ENCODE data around the gene HLA-DQA1. TPM values are rescaled to one million over a fixed set of nuclear protein-coding genes. Genes with fewer than 3 reads are reported as not detected.
A peak's percentile ranks its signal among the peaks of the same experiment; 100 is the strongest.

Gene HLA-DQA1
- total and polyA plus RNA-seq, 4 donors: 2.1 to 19.9 (median 9.3) TPM

DNA sequence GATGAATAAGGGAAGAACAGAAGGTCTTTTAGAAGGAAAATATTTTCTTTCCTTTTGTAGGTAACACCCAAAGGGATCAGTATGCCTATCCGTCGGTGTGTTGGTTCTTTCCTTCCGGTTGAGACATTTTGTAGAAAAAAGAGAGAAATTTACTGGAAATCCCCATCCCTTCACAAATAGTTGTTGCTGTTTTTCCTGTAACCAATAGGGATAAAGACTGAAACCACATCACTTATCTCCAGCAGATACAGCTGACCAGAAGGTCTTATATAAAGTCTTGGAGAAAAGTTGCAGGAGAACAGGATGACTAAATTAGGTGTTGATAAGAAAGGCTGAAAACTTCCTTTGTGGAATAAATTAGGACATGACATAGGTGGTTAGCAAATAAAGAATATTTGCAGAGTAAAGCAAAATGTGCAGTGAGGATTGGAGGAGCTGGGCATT lies 32.8 kb upstream of the HLA-DQA1 start:
- DNase-seq (ENCODE audit: low spot score): no peak
- Histone ChIP-seq H3K27ac (ENCODE audit: low read depth in 1 of 2, low read length in 2 of 2) (peak overlapping the region; percentile 41 to 42), H3K9me3 (ENCODE audit: control insufficient read depth in 4 of 4, low read length in 3 of 4) (no peaks in the 10 kb centered on the region), H3K9ac (ENCODE audit: low read depth in 1 of 2, low read length in 2 of 2) (no peak overlapping the region), H3K27me3 (ENCODE audit: control insufficient read depth in 4 of 4, insufficient read depth in 4 of 4, low read length in 3 of 4) (no peaks in the 10 kb centered on the region), H3K4me3 (ENCODE audit: low read depth in 1 of 3, low read length in 3 of 3) (no peak overlapping the region), H3K36me3 (ENCODE audit: control insufficient read depth in 4 of 4, insufficient read depth in 3 of 4, low read depth in 1 of 4, low read length in 3 of 4) (no peaks in the 10 kb centered on the region), H3K4me1 (ENCODE audit: control insufficient read depth in 4 of 4, insufficient read depth in 4 of 4, low read length in 3 of 4) (no peaks in the 10 kb centered on the region)
- 0% methylated on average over 3 of the region's 3 CpGs for WGBS
- no peak for TF ChIP-seq RAD21 (IDR thresholded peaks at IDR 0.05)
- TF ChIP-seq RXRA (IDR thresholded peaks at IDR 0.05): no peak
- no peak for TF ChIP-seq FOXA1 (IDR thresholded peaks at IDR 0.05)
- TF ChIP-seq HNF4G (IDR thresholded peaks at IDR 0.05): no peak
- TF ChIP-seq SP1 (IDR thresholded peaks at IDR 0.05): no peak
- TF ChIP-seq TAF1 (conservative IDR thresholded peaks at IDR 0.05): no peak
- no peak for TF ChIP-seq JUND (IDR thresholded peaks at IDR 0.05)
- TF ChIP-seq, protein P1, sequence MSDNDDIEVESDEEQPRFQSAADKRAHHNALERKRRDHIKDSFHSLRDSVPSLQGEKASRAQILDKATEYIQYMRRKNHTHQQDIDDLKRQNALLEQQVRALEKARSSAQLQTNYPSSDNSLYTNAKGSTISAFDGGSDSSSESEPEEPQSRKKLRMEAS (IDR thresholded peaks at IDR 0.05): no peak
- TF ChIP-seq EGR1 (IDR thresholded peaks at IDR 0.05; ENCODE audit: low read depth in 2 of 2): no peak
- TF ChIP-seq, protein P2, sequence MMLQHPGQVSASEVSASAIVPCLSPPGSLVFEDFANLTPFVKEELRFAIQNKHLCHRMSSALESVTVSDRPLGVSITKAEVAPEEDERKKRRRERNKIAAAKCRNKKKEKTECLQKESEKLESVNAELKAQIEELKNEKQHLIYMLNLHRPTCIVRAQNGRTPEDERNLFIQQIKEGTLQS (IDR thresholded peaks at IDR 0.05): no peak
- TF ChIP-seq, protein P3, sequence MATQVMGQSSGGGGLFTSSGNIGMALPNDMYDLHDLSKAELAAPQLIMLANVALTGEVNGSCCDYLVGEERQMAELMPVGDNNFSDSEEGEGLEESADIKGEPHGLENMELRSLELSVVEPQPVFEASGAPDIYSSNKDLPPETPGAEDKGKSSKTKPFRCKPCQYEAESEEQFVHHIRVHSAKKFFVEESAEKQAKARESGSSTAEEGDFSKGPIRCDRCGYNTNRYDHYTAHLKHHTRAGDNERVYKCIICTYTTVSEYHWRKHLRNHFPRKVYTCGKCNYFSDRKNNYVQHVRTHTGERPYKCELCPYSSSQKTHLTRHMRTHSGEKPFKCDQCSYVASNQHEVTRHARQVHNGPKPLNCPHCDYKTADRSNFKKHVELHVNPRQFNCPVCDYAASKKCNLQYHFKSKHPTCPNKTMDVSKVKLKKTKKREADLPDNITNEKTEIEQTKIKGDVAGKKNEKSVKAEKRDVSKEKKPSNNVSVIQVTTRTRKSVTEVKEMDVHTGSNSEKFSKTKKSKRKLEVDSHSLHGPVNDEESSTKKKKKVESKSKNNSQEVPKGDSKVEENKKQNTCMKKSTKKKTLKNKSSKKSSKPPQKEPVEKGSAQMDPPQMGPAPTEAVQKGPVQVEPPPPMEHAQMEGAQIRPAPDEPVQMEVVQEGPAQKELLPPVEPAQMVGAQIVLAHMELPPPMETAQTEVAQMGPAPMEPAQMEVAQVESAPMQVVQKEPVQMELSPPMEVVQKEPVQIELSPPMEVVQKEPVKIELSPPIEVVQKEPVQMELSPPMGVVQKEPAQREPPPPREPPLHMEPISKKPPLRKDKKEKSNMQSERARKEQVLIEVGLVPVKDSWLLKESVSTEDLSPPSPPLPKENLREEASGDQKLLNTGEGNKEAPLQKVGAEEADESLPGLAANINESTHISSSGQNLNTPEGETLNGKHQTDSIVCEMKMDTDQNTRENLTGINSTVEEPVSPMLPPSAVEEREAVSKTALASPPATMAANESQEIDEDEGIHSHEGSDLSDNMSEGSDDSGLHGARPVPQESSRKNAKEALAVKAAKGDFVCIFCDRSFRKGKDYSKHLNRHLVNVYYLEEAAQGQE (IDR thresholded peaks at IDR 0.05): no peak
- TF ChIP-seq YY1 (IDR thresholded peaks at IDR 0.05): no peak
- no peak for TF ChIP-seq GABPA (IDR thresholded peaks at IDR 0.05 in 1 of 2, conservative IDR thresholded peaks at IDR 0.05 in 1 of 2)
- TF ChIP-seq, protein P4, sequence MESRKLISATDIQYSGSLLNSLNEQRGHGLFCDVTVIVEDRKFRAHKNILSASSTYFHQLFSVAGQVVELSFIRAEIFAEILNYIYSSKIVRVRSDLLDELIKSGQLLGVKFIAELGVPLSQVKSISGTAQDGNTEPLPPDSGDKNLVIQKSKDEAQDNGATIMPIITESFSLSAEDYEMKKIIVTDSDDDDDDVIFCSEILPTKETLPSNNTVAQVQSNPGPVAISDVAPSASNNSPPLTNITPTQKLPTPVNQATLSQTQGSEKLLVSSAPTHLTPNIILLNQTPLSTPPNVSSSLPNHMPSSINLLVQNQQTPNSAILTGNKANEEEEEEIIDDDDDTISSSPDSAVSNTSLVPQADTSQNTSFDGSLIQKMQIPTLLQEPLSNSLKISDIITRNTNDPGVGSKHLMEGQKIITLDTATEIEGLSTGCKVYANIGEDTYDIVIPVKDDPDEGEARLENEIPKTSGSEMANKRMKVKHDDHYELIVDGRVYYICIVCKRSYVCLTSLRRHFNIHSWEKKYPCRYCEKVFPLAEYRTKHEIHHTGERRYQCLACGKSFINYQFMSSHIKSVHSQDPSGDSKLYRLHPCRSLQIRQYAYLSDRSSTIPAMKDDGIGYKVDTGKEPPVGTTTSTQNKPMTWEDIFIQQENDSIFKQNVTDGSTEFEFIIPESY (IDR thresholded peaks at IDR 0.05): no peak

DNA sequence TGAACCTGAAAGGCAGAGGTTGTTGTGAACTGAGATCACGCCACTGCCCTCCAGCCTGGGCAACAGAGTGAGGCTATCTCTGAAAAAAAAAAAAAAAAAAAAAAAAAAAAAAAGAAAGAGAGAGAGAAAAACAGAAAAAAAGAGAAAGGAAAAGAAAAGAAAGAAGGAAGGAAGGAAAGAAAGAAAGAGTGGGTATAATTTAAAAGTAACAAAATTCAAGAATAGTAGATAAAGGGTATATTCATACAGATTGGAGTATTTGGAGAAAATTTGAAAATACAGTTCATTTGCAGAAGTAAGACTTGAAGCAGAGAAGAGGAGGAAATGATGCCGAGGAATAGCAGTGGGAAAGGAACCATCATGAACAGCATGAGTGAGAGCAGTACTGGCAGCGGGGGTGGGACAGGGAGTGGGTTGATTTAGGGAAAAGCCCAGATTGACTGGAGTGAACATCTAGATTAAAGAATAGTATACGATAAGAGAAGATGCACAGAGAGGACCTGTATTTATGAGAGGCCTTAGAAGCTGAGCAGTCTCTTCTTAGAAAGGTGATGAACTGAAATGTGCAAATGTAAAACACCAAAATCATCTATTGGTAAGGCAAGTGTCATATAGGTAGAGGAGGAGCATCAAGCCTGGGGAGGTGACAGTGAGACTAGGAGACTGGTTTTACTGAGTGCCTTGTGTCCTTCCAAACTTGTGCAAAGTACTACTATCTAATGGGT lies 29.8 kb upstream of the HLA-DQA1 start:
- Histone ChIP-seq H3K4me1 (ENCODE audit: control insufficient read depth in 4 of 4, insufficient read depth in 4 of 4, low read length in 3 of 4) (no peaks in the 10 kb centered on the region), H3K9me3 (ENCODE audit: control insufficient read depth in 4 of 4, low read length in 3 of 4) (no peaks in the 10 kb centered on the region), H3K4me3 (ENCODE audit: low read depth in 1 of 3, low read length in 3 of 3) (no peak overlapping the region), H3K9ac (ENCODE audit: low read depth in 1 of 2, low read length in 2 of 2) (no peak overlapping the region), H3K27ac (ENCODE audit: low read depth in 1 of 2, low read length in 2 of 2) (no peak overlapping the region), H3K27me3 (ENCODE audit: control insufficient read depth in 4 of 4, insufficient read depth in 4 of 4, low read length in 3 of 4) (no peaks in the 10 kb centered on the region), H3K36me3 (ENCODE audit: control insufficient read depth in 4 of 4, insufficient read depth in 3 of 4, low read depth in 1 of 4, low read length in 3 of 4) (no peaks in the 10 kb centered on the region)
- whole genome bisulfite sequencing: 59% methylated on average over 3 of the region's 4 CpGs
- no peak for DNase-seq (ENCODE audit: low spot score)
- TF ChIP-seq, protein P5, sequence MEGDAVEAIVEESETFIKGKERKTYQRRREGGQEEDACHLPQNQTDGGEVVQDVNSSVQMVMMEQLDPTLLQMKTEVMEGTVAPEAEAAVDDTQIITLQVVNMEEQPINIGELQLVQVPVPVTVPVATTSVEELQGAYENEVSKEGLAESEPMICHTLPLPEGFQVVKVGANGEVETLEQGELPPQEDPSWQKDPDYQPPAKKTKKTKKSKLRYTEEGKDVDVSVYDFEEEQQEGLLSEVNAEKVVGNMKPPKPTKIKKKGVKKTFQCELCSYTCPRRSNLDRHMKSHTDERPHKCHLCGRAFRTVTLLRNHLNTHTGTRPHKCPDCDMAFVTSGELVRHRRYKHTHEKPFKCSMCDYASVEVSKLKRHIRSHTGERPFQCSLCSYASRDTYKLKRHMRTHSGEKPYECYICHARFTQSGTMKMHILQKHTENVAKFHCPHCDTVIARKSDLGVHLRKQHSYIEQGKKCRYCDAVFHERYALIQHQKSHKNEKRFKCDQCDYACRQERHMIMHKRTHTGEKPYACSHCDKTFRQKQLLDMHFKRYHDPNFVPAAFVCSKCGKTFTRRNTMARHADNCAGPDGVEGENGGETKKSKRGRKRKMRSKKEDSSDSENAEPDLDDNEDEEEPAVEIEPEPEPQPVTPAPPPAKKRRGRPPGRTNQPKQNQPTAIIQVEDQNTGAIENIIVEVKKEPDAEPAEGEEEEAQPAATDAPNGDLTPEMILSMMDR (IDR thresholded peaks at IDR 0.05; ENCODE audit: low read depth, low read length, missing input control): no peak
- TF ChIP-seq, protein P3 (IDR thresholded peaks at IDR 0.05): no peak
- TF ChIP-seq EGR1 (IDR thresholded peaks at IDR 0.05; ENCODE audit: low read depth in 2 of 2) (no peak), RXRA (IDR thresholded peaks at IDR 0.05) (no peak), HNF4G (IDR thresholded peaks at IDR 0.05) (no peak), FOXA1 (IDR thresholded peaks at IDR 0.05) (no peak), HNF4A (conservative IDR thresholded peaks at IDR 0.05) (no peak), FOXA2 (IDR thresholded peaks at IDR 0.05) (no peak), SP1 (IDR thresholded peaks at IDR 0.05) (no peak)
- TF ChIP-seq, protein P4 (IDR thresholded peaks at IDR 0.05): no peak

Data from liver (tissue), 9 donors.